ENCODE results near the gene SPATA32.

The SPATA32 gene

DNA sequence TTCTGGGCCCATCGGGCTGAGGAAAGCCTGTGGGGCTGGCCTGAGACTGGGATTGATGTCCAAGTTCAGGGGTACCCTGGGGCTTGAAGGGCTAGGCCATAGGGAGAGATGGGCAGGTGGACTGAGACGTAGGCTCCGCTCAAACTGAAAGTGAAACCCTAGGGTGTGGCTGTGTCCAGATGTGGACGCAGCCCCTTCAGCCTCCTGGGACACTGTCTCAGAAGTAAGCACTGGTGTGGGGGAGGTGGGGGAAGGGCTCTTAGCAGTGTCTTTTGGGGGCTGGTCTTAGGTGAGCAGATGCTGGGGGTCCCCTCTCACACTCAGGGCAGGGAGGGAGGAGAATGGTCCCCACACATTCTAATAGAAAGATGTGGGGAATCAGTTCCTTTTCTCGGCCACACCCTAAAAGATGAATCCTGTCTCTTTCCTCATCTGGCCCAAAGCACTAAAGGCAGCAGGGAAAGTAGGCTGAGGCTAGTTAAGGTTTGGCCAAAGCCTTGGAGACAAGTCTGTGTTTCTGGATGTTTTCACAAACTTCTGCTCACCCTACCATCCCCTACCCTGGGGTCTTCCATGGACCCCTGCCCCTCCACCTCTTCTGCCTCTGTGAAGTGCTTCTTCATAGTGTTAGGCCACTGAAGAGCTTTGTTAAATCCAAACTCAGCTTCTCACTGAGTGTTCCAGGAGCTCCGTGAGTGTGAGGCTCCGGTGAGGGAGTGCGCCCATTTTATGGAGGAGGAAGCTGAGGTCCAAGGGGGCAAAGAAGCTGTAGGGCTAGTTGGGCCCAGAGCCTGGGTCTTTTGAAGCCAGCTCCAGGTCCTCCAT is 34.6 kb downstream of the SPATA32 start:
- TF ChIP-seq, protein P1, sequence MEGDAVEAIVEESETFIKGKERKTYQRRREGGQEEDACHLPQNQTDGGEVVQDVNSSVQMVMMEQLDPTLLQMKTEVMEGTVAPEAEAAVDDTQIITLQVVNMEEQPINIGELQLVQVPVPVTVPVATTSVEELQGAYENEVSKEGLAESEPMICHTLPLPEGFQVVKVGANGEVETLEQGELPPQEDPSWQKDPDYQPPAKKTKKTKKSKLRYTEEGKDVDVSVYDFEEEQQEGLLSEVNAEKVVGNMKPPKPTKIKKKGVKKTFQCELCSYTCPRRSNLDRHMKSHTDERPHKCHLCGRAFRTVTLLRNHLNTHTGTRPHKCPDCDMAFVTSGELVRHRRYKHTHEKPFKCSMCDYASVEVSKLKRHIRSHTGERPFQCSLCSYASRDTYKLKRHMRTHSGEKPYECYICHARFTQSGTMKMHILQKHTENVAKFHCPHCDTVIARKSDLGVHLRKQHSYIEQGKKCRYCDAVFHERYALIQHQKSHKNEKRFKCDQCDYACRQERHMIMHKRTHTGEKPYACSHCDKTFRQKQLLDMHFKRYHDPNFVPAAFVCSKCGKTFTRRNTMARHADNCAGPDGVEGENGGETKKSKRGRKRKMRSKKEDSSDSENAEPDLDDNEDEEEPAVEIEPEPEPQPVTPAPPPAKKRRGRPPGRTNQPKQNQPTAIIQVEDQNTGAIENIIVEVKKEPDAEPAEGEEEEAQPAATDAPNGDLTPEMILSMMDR (IDR thresholded peaks at IDR 0.05; ENCODE audit: low read depth, low read length): no peak
- no peak overlapping the region for H3K4me3 ChIP-seq (ENCODE audit: low read depth, low read length)

DNA sequence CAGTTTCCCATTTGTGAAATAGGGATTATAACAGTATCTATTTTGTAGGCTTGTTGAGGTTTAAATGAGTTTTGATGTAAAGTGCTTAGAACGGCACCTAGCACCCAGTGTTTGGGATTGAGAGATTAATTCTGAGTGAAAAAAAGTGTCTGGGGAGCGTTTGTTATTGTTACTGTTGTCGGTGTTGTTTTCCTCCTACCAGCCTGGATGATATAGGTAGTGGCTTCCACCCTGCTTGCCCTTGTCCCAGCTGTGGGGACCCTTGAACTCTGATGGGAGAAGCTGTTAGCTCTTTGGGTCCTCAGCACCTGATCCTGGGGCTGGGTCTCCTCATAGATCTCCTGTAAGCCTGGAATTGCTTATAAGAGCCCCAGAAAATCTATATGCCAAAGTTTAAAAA is 35.3 kb downstream of the SPATA32 start:
- H3K4me3 ChIP-seq (ENCODE audit: low read depth, low read length): no peak overlapping the region
- TF ChIP-seq, protein P1 (IDR thresholded peaks at IDR 0.05; ENCODE audit: low read depth, low read length): no peak

DNA sequence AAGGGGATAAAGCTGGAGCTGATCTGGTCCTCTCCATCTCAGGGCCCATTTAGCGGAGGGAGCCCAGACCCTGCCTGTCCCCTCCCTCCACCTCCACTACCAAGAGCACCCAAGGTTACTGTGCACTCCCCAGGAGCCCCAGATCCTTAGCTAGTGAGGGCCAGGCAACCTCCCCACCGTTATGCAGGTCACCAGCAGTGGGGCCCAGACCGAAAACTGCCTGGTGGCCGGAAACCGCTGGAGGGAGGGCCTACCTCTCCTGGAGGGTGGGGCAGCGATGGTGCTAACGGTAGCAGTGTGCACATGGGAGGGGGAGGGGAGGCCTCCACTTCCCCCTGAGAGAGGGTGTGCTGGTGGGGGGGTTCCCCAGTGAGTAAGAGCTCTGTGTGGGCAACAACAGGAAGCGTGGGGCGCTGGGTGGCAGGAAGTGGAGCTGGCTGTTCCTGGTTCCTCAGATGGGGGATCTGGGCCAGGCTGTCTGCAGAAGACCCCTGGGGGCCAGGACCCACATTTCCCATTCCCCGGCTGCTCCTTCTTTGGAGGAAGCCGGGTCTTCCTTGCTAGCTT is 35.8 kb downstream of the SPATA32 start:
- no peak overlapping the region for H3K4me3 ChIP-seq (ENCODE audit: low read depth, low read length)

DNA sequence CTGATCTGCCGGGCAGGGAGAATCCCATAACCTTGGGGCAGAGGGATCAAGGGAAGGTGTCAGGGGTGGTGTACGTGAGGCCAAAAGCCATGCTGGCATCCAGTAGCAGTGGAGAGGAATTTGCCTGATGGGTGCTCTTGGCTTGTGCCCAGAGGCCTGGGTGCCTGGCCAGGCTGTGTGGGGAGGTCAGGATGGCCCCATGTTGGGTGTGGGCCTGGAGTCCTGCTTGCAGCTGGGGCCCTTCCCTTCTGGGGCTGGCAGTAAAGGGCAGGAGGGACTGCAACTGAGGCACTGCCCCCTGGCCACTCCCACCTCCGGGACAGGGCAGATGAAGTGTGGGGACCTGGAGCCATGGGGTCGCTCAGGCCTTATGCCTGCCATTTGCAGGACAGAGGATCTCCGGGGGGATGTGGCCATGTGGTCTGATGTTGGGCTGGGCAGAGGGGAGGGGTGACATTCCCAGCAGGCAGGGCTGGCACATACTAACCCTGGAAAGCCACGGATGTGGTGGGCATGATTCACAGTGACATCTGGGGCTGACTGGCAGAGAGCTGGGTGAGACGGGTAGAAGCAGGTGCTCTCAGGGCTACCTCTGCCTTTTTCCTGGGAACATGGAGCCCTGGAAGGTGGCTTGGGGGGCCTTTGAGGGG is 36.7 kb downstream of the SPATA32 start:
- TF ChIP-seq, protein P1 (IDR thresholded peaks at IDR 0.05; ENCODE audit: low read depth, low read length): no peak
- H3K4me3 ChIP-seq (ENCODE audit: low read depth, low read length): no peak overlapping the region

More for the DNA sequence above, 35.8 kb downstream of the SPATA32 start:
- TF ChIP-seq, protein P1 (IDR thresholded peaks at IDR 0.05; ENCODE audit: low read depth, low read length): no peak

DNA sequence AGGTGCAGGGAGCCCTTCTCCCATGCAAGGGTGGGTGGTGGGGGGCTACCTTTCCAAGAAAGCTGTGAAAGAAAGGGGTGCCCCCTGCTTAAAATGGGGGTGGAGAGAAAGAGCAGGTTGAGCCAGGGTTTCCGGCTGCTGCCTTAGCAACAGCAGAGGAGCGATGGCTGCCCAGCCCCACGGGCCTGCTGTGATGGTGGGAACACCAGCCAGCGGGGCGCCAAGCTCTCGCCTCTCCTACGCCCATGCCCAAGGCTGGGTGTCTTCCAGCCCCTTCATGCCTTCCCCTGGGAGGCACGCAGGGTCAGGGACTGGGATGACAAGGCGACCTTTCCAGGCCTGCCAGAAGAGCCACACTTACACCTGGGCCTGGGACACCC is 37.2 kb downstream of the SPATA32 start:
- no peak overlapping the region for H3K4me3 ChIP-seq (ENCODE audit: low read depth, low read length)

DNA sequence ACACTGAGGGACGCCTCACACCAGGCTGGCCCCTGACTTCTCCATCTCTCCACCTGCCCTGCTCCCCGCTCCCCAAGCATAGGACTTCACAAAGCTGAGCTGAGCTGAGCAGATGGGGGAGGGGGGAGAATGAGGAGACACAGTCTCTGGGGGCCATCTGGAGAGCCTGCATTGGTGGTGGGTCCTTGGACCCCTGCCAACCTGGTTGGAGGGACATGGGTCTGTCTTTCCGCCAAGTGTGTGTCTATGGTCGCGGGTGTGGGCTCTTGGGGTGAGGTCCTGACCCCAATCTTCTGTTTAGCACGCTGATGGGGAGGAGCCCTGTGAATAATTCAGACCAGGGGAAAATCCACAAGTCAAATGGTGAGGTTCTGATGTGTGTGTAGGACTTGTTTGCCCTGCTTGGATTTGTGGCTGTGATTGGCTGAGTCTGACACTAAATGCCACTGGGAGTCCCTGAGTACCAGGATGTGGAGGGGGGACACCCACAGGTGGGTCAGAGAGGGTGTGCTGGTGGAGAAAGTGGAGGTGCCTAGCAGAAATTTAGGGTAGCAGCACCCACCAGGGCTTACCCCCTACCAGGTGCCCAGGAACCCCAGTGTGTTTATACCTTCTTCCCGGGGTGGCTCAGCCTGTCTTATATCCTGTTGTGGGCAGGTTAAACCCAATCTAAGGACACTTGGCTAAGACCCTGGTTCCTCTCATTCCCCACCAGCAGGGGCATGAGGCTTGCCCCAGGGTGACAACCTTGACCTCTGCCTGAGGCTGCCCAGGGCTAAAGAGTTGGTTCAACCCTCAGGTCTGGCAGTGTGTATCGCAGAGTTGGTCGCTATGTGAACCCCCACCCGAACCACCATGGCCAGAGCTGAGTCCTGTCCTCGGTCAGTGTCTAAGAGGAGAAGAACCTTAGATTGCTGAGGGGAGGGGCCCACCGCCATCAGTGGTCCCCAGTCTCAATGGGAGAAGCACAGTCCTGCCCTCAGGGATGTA is 38.1 kb downstream of the SPATA32 start:
- H3K4me3 ChIP-seq (ENCODE audit: low read depth, low read length): no peak overlapping the region
- TF ChIP-seq, protein P1 (IDR thresholded peaks at IDR 0.05; ENCODE audit: low read depth, low read length): no peak

More for the DNA sequence above, 37.2 kb downstream of the SPATA32 start:
- TF ChIP-seq, protein P1 (IDR thresholded peaks at IDR 0.05; ENCODE audit: low read depth, low read length): no peak
